Right lobe of liver (tissue), 6 donors: ENCODE results near the gene ECI1. TPM values are rescaled to one million over a fixed set of nuclear protein-coding genes. Genes with fewer than 3 reads are reported as not detected.

Experiments used
- ATAC-seq, 4 donors: fragments of 200-7000 bp; cut with Tn5 transposase; one replicate each; pipeline ENCODE4 v1.9.1; 2020; ENCODE audit warnings: mild to moderate bottlenecking in 4 of 4, moderate library complexity in 4 of 4
- DNase-seq, 3 donors: peaks; one replicate each; pipeline ENCODE4 v3.0.0-alpha.2; 2020
- H3K27ac ChIP-seq, 3 donors: fragments of 200-600 bp; one replicate each; pipeline ENCODE4 v1.8.0; 2022
- H3K27me3 ChIP-seq, 2 donors: fragments of 200-600 bp; one replicate each; pipeline ENCODE4 v1.8.0; 2022
- H3K36me3 ChIP-seq, 4 donors: fragments of 200-600 bp; sonication (generic) in 1 of 4; one replicate each; pipeline versions ENCODE4 v1.5.1 to v1.8.0; 2017 to 2022; ENCODE audit warnings: control low read depth in 1 of 4
- H3K4me1 ChIP-seq, 4 donors: fragments of 200-600 bp; sonication (generic) in 1 of 4; one replicate each; pipeline versions ENCODE4 v1.5.1 to v1.8.0; 2017 to 2022; ENCODE audit warnings: control low read depth in 1 of 4
- H3K4me3 ChIP-seq, 3 donors: fragments of 200-600 bp; one replicate each; pipeline ENCODE4 v1.8.0; 2022
- H3K9me3 ChIP-seq, 4 donors: fragments of 200-600 bp; sonication (generic) in 1 of 4; one replicate each; pipeline versions ENCODE4 v1.5.1 to v1.8.0; 2017 to 2022; ENCODE audit warnings: control low read depth in 1 of 4
- POLR2A ChIP-seq: fragments of 450-650 bp; IDR thresholded peaks from one replicate; pipeline ENCODE4 v1.6.1; 2017; ENCODE audit warnings: antibody characterized with exemption, mild to moderate bottlenecking
- WGBS: methylation state at CpG from one replicate; pipeline ENCODE4 v1.1.6; 2018; ENCODE audit warnings: low coverage, low lambda C conversion rate; ENCODE audit not compliant: insufficient coverage; ENCODE audit errors: missing lambda C conversion rate; 5-methylcytosine and 5-hydroxymethylcytosine counted together
- intact Hi-C, 2 donors: fragments of 100-400 bp; cut with DNase I; formaldehyde crosslinking; loops; one replicate each; pipeline versions ENCODE4 v1.11.2 to v1.14.1; 2022
- total RNA-seq, 6 experiments: library from RNA; depleted of rRNA in 2 of 6; stranded (reverse); fragments of >200 nt in 2 of 6; fragmentation: NEBNext Ultra II Directional in 3 of 6; extraction: Animal tissue kit (Norgen Biotek cat#: 25700) in 3 of 6; gene quantifications; one replicate each; pipeline versions ENCODE4 v1.1.0 to v1.2.4, GENCODE V29; 2016 to 2023
- TF ChIP-seq, protein P1 (sequence below), 4 donors: fragments of 200-600 bp in 3 of 4; fragments of 450-650 bp in 1 of 4; IDR thresholded peaks; one replicate each; pipeline versions ENCODE4 v1.5.1 to v1.8.0; 2016 to 2022; ENCODE audit warnings: antibody characterized with exemption in 4 of 4, mild to moderate bottlenecking in 2 of 4
- donor health status: DM: no; HTN: yes; CAD: no.
- donor health status: DM: no; HTN: no; CAD: no.
- donor health status: DM: no; HTN: no; CAD: no.
- donor health status: DM: no; HTN: yes; CAD: no.
- donor health status: DM: no; HTN: yes; CAD: no.

The ECI1 gene
- total RNA-seq, 6 experiments from 2014 or later, result 68.1 to 150 (median 85.5) TPM

DNA sequence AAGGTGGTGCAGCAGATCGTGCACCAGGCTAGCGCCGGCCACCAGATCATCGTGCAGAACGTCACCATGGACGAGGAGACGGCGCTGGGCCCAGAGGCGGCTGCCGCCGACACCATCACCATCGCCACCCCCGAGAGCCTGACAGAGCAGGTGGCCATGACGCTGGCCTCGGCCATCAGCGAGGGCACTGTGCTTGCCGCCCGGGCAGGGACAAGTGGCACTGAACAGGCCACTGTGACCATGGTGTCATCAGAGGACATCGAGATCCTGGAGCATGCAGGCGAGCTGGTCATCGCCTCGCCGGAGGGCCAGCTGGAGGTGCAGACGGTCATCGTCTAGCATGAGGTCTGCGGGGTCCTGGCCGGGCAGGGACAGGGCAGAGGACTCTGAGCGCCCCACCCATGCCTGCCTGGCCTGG is 16.1 kb downstream of the ECI1 start:
- no peak for ATAC-seq
- no peak for DNase-seq
- Histone ChIP-seq H3K27me3 (no peaks in the 10 kb centered on the region), H3K27ac (no peak overlapping the region), H3K36me3 (peaks cover 0 to 39% (median 14%) of the 10 kb centered on the region in 4 donors), H3K4me1 (peaks cover 0 to 17% (median 0%) of the 10 kb centered on the region in 4 donors), H3K4me3 (no peak overlapping the region), H3K9me3 (no peaks in the 10 kb centered on the region)
- 73% methylated on average over 3 of the region's 28 CpGs for WGBS
- intact Hi-C loops, result no loop called here
- TF ChIP-seq, protein P1, sequence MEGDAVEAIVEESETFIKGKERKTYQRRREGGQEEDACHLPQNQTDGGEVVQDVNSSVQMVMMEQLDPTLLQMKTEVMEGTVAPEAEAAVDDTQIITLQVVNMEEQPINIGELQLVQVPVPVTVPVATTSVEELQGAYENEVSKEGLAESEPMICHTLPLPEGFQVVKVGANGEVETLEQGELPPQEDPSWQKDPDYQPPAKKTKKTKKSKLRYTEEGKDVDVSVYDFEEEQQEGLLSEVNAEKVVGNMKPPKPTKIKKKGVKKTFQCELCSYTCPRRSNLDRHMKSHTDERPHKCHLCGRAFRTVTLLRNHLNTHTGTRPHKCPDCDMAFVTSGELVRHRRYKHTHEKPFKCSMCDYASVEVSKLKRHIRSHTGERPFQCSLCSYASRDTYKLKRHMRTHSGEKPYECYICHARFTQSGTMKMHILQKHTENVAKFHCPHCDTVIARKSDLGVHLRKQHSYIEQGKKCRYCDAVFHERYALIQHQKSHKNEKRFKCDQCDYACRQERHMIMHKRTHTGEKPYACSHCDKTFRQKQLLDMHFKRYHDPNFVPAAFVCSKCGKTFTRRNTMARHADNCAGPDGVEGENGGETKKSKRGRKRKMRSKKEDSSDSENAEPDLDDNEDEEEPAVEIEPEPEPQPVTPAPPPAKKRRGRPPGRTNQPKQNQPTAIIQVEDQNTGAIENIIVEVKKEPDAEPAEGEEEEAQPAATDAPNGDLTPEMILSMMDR (IDR thresholded peaks at IDR 0.05), result no peak
- no peak for TF ChIP-seq POLR2A

DNA sequence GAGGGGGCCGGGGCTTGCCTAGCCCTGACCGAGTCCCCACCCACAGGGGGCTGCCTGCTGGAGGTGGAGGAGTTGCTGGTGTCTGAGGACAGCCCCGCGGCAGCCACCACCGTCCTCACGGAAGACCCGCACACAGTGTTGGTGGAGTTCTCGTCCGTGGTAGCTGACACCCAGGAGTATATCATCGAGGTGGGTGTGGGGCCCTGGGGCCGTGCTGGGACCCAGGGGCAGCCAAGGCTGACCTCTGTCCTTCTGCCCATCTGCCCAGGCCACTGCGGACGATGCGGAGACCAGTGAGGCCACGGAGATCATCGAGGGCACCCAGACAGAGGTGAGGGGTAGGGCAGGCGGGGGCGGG is 16.6 kb downstream of the ECI1 start:
- no peak overlapping the region for H3K4me3 ChIP-seq
- no peak for TF ChIP-seq POLR2A
- TF ChIP-seq, protein P1 (IDR thresholded peaks at IDR 0.05), result no peak
- H3K27ac ChIP-seq, result no peak overlapping the region
- no CpG with 5 or more reads among the region's 18 CpGs for WGBS
- H3K9me3 ChIP-seq, result no peaks in the 10 kb centered on the region
- ATAC-seq, result no peak
- DNase-seq, result peak in 1 of 3 donors; percentile 53
- H3K36me3 ChIP-seq, result peaks cover 0 to 40% (median 15%) of the 10 kb centered on the region in 4 donors
- intact Hi-C loops, result no loop called here
- H3K27me3 ChIP-seq, result no peaks in the 10 kb centered on the region
- peaks cover 0 to 17% (median 0%) of the 10 kb centered on the region in 4 donors for H3K4me1 ChIP-seq

DNA sequence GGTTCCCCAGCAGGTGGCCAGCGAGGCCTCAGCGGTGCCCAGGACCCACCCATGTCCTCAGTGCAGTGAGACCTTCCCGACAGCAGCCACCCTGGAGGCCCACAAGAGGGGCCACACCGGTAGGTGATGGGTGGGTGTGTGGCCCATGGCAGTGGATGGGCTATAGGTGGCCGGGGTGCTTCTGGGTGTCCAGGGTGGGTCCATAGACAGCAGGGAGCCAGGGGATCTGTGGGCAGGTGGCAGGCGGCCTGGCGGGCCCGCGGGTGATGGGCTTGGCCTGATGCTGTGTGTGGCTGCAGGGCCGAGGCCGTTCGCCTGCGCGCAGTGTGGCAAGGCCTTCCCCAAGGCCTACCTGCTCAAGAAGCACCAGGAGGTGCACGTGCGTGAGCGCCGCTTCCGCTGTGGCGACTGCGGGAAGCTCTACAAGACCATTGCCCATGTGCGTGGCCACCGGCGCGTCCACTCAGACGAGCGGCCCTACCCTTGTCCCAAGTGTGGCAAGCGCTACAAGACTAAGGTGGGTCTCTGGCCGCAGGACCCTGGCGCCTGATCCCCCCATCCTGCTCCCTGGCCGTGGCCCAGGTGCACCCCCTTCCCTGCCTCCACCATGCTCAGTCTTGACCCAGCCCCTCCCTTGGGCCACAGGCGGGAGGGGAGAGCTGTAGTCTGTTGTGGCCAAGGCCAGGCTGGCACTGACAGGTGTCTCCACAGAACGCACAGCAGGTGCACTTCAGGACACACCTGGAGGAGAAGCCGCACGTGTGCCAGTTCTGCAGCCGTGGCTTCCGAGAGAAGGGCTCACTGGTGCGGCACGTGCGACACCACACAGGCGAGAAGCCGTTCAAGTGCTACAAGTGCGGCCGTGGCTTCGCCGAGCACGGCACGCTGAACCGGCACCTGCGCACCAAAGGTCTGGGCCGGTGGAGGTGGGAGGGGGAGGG is 17.2 kb downstream of the ECI1 start:
- DNase-seq (peak in 1 of 3 donors; percentile 52), ATAC-seq (no peak)
- Histone ChIP-seq H3K27me3 (no peaks in the 10 kb centered on the region), H3K36me3 (peaks cover 0 to 47% (median 17%) of the 10 kb centered on the region in 4 donors), H3K4me1 (peaks cover 0 to 17% (median 0%) of the 10 kb centered on the region in 4 donors), H3K27ac (no peak overlapping the region), H3K9me3 (no peaks in the 10 kb centered on the region), H3K4me3 (no peak overlapping the region)
- no peak for TF ChIP-seq POLR2A
- TF ChIP-seq, protein P1 (IDR thresholded peaks at IDR 0.05), result no peak
- intact Hi-C loops, result no loop called here
- WGBS, result 87% methylated on average over 3 of the region's 51 CpGs

DNA sequence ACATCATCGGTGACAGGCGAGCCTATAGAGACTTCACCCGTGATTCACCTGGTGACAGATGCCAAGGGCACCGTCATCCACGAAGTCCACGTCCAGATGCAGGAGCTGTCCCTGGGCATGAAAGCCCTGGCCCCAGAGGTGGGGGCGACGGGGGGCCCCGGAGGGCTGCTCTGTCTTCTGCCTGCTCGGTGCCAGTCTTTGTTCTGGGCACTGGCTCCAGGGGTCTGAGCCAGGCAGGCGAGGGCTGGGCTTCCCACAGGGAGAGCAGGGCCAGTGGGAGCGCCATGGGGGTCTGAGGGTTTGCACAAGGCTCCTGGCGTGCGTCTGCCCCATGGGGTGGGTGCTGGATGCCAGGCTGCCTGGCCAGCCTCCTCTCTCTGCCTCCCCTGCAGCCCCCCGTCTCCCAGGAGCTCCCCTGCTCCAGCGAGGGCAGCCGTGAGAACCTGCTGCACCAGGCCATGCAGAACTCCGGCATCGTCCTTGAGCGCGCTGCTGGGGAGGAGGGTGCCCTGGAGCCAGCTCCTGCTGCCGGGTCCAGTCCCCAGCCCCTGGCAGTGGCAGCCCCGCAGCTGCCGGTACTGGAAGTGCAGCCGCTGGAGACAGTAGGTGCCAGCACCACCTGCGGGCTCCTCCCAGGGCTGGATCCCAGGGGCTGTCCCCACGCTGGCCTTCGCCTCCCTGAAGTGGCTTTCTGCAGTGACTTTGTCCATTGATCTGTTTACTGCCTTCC is 18.2 kb downstream of the ECI1 start:
- peak in 1 of 3 donors; percentile 55 for DNase-seq
- Histone ChIP-seq H3K36me3 (peaks cover 0 to 56% (median 17%) of the 10 kb centered on the region in 4 donors), H3K4me1 (peaks cover 0 to 17% (median 0%) of the 10 kb centered on the region in 4 donors), H3K27ac (no peak overlapping the region), H3K27me3 (no peaks in the 10 kb centered on the region), H3K9me3 (no peaks in the 10 kb centered on the region), H3K4me3 (no peak overlapping the region)
- intact Hi-C loops, result no loop called here
- 94% methylated on average over 6 of the region's 28 CpGs for WGBS
- ATAC-seq, result no peak
- TF ChIP-seq, protein P1 (IDR thresholded peaks at IDR 0.05), result no peak
- TF ChIP-seq POLR2A, result no peak
